NCI-H2196 treated with DMSO at 0.1 percent for 48 hours (cell line): ENCODE data around the gene ETV4.
"Not testable (repeated sequence)": the region's sequence is repeated elsewhere in the genome, so short reads cannot be mapped to it uniquely, and the experiment has no call there.

Source experiments
- DNase-seq: peaks from one replicate; lab custom pipeline; 2025; ENCODE audit not compliant: unreplicated experiment; lab: John Stamatoyannopoulos, UW

ETV4 gene

DNA sequence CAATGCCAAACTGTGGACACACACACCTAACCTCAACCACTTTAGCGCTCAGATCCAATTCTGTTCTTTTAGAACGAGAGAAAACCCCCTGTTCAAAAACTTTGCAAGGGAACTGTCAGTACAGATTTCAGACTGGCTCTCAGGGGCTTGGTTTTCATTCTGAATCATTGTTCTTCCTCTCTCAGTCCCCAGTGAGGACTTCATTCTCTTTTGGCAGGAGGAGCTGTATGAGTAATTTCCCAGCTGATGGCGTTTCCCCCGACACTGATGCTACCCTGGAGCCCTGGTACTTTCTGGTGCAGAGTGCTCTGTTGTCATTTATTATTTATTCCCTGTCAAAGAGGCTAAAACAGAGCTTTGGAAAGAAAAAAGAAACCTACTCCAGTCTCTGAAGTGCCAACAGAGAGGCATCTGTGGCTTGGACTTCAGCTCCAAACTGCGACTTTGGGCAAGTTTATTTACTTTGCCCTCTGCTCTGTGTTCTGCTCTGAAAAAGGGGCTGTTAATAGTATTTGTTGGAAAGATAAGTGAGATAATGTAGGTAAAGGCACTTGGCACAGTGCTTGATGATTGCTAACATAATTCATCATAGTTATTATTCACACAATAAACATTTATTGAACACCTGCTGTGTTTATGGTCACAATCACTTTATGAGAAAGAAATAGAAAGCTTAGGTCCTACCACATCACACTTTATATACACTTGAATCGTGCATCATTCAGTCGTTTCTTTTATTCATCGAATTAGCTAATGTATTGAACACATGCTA lies 28.3 kb downstream of the ETV4 start:
- no peak for DNase-seq

DNA sequence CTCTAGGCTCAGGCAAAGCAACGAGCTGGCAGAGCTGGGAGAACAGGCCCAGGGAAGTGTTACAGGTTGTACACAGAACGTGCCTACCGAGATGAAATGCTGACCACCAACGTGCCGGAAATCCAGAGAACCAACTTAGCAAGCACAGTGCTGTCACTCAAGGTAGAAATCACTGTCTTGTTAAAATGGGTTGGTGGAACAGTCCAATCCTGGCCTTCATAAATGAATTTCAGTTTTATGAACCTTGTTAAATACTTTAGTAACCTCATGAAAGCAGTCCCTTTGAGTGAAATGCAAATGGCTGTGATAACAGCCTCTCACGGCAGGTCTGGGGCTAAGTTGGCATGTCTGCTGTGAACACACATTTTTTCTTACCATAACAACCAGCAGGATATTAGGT lies 29.0 kb downstream of the ETV4 start:
- no peak for DNase-seq

DNA sequence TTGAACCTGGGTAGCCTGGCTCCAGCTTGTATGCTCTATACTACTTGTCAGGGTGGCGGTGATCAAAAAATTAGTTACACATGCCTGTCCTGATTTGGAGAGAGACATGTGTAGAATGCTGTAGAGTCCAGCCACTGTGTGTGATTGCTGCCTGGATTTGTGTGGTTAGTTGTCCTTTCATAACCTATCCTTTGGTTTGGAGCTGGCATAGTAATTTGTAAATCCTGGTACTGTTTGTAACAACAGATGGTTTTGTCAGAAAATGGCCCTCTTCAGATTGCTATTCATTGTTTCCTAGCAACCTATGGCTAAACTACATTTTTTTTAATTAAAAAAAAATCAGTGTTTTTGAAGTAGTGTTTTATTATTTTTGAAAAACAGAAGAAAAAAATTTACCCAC lies 30.5 kb downstream of the ETV4 start:
- no peak for DNase-seq

DNA sequence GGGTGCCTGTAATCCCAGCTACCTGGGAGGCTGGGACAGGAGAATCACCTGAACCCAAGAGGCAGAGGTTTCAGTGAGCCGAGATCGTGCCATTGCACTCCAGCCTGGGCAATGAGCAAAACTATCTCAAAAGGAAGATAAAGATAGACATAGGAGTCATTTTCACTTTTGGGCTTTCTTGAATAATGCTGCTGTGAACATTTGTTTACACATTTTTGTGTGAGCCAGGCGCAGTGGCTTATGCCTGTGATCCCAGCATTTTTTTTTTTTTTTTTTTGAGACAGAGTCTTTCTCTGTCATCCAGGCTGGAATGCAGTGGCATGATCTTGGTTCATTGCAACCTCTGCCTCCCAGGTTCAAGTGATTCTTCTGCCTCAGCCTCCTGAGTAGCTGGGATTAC lies 34.9 kb downstream of the ETV4 start:
- not testable (repeated sequence) for DNase-seq

DNA sequence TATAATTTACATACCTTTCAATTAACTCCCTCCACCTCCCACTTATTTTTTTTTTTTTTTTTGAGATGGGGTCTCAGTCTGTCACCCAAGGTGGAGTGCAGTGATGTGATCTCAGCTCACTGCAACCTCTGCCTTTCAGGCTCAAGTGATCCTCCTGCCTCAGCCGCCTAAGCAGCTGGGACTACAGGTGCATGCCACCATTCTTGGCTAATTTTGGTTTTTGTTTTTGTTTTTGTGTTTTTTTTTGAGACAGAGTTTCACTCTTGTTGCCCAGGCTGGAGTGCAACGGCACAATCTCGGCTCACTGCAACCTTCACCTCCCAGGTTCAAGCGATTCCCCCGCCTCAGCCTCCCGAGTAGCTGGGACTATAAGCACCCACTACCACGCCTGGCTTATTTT lies 36.7 kb downstream of the ETV4 start:
- not testable (repeated sequence) for DNase-seq

DNA sequence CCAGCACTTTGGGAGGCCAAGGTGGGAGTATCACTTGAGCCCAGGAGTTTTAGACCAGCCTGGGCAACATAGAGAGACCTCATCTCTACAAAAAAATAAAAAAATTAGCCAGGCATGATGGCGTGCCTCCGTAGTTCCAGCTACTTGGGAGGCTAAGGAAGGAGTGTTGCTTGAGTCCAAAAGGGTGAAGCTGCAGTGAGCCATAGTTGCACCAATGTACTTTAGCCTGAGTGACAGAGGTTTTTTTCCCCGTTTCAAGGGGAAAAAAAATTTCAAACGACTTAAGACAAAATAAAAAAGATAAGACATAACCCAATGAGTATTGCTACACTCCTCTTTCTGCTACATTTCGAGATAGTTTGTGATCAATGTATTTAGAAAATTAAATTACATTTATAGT lies 55.5 kb downstream of the ETV4 start:
- no peak for DNase-seq

DNA sequence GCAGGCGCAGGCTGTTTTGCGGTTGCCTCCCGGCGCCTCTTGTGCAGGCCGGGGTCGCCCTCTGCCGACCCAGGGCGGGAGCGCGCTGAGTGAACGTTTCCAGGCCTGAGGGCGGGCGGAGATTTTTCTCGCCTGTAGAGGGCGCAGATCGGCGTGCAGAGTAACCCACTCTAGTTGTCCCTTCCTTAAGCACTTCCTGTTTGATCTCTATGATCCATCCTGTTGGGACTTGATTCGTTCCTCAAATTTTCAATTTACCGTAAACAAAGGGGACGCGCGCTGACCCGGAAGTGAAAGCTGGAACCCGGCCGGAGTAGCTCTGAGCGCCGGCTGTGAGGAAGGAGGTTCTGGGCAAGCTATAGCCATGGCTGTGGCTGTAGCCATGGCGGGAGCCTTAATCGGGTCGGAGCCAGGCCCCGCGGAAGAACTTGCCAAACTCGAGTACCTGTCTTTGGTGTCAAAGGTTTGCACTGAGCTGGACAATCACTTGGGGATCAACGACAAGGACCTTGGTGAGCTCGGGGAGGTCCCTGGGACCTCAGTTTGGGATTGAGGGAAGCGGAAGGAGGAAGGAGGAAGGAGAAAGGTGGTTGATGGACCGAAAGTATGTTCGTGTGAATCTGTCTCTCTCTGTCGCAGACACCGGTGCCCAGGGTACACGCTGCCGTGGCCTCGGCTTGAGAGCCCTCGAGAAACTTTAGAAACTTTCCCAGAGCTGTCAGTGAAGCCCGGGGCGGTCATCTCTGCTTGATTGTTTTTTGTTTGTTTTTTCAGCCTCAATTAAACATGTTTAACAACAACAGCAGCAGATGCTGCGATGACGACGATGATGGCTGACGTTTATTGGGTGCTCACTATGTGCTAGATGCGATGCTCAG lies 62.2 kb downstream of the ETV4 start, which contains the start of gene DHX8:
DHX8 (plus strand) TSS at position 302 of the 878 bp plus-strand sequence; CDS start at position 365, 63 bp downstream.
- peak; percentile 96 for DNase-seq

DNA sequence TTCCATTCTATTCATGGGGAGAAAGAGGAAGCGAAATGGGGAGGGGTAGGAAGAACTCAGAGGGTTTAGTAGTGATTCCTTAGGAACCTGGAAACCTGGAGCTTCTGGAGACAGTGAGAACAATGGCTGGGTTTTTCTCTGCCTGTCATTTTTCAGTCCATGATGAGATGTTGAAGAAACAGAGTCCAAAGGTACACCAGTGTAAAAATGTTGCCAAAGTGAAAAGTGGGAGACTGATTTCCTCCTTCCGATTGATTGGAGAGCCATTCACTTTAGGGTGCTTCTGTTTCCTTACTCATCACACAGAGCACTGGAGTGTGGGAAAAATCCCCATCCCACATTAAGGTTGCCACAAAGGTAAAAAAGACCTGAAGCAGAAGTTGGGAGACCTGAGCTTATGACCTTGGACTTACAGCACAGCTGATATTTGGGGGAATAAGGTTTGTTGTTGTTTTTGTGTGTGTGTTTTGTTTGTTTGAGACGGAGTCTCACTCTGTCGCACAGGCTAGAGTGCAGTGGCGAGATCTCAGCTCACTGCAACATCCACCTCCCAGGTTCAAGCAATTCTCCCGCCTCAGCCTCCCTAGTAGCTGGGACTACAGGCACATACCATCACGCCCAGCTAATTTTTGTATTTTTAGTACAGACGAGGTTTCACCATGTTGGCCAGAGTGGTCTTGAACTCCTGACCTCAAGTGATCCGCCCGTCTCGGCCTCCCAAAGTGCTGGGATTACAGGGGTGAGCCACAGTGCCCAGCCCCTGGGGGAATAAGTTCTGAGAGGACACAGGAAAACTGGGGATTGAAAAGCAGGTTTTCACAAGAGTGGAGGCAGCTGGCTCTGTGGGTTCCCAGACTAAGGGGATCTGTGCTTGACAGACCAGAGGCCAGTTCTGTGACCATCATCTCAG lies 63.8 kb downstream of the ETV4 start:
- DNase-seq, result no peak

DNA sequence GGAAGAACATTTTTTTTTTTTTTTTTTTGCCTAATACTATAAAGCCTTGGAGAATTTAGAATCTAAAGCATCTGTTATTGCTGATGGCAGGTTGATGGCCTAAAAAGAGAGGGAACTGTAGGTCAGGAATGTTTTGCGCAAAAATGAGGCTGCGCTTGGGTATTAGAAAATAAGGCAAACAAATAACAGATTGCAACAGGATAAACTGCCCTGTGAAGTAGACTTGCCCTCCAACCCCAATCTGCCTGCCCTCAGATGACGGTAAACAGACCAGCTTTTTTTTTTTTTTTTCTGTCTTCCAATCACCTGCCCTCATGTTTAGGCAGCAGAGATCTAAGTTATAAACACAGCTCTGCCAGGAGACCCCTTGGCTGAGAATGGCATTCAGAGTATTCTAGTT lies 66.2 kb downstream of the ETV4 start:
- DNase-seq, result no peak
